VCaP (cell line): ENCODE measurements around the gene DUOXA1.

ENCODE experiments used
- H3K27ac ChIP-seq: fragments of 450-650 bp; 2 replicates; pipeline ENCODE4 v1.5.1; 2017
- TF ChIP-seq, protein P1 (sequence below): fragments of 450-650 bp; conservative IDR thresholded peaks from 2 replicates; pipeline ENCODE4 v1.5.1; 2017; ENCODE audit warnings: mild to moderate bottlenecking, moderate library complexity

The DUOXA1 gene

DNA sequence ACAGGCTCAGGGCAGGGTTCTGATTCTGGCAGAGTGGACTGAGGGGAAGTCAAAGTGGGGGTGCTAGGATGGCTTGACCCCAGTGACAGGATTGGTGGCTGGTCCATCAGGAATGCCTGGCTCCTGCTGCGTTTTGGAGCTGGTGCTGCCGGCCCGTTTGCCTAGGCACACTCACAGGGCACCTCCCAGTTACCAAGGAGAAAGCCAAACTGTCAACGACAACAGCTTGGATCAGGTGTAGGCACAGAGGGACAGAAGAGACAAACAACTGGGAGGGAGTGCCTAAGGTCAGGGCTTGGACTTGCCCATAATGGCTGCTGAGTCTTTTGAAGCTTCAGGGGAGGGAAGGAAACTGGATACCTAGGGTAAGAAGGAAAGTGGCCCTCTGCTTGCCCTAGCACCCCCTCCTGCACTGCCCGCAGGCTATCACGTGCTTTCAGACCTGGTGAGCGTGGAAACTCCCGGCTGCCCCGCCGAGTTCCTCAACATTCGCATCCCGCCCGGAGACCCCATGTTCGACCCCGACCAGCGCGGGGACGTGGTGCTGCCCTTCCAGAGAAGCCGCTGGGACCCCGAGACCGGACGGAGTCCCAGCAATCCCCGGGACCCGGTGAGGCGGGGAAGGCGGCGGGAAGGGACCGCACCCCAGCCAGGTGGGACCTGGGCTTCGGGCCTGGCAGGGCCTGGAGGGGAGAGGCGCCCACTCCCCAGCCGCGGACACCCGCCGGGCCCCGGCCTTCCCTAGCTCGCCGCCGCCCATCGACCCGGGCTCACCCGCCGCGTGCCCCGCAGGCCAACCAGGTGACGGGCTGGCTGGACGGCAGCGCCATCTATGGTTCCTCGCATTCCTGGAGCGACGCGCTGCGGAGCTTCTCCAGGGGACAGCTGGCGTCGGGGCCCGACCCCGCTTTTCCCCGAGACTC, 5.3 kb upstream of the DUOXA1 start:
- TF ChIP-seq, protein P1, sequence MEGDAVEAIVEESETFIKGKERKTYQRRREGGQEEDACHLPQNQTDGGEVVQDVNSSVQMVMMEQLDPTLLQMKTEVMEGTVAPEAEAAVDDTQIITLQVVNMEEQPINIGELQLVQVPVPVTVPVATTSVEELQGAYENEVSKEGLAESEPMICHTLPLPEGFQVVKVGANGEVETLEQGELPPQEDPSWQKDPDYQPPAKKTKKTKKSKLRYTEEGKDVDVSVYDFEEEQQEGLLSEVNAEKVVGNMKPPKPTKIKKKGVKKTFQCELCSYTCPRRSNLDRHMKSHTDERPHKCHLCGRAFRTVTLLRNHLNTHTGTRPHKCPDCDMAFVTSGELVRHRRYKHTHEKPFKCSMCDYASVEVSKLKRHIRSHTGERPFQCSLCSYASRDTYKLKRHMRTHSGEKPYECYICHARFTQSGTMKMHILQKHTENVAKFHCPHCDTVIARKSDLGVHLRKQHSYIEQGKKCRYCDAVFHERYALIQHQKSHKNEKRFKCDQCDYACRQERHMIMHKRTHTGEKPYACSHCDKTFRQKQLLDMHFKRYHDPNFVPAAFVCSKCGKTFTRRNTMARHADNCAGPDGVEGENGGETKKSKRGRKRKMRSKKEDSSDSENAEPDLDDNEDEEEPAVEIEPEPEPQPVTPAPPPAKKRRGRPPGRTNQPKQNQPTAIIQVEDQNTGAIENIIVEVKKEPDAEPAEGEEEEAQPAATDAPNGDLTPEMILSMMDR: no peak

DNA sequence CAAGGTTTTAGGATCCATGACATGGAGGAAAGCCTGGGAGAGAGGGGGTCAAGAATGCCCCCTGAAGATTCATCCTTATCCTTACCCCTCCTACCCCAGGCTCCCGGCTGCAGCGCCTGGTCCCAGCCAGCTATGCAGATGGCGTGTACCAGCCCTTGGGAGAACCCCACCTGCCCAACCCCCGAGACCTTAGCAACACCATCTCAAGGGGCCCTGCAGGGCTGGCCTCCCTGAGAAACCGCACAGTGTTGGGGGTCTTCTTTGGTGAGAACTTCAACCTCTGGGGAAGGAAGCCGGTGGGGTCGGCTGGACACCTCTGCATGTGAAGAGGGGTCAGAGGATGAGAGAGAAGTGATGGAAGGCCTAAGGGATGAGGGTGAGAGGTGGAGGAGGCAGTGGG, 4.4 kb upstream of the DUOXA1 start:
- TF ChIP-seq, protein P1: no peak

More for the DNA sequence above, 5.3 kb upstream of the DUOXA1 start:
- no peak overlapping the region for H3K27ac ChIP-seq

DNA sequence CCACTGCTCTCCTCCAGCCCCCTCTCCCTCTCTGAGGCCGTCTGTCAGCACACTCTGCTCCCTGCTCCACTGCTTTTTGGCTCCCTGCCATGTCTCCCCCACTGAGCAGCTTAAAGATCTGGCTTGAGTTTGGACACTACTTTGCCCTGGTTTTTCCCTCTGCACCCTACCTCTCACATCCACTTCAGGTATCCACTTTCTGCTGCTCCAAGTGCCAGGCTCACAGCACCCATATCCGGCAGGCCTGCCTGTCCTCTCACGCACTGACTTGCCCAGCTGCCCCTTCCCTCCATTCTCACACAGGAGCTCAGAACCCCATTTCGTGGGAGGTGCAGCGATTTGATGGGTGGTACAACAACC, 3.9 kb upstream of the DUOXA1 start:
- no peak overlapping the region for H3K27ac ChIP-seq

More for the DNA sequence above, 4.4 kb upstream of the DUOXA1 start:
- H3K27ac ChIP-seq: no peak overlapping the region

DNA sequence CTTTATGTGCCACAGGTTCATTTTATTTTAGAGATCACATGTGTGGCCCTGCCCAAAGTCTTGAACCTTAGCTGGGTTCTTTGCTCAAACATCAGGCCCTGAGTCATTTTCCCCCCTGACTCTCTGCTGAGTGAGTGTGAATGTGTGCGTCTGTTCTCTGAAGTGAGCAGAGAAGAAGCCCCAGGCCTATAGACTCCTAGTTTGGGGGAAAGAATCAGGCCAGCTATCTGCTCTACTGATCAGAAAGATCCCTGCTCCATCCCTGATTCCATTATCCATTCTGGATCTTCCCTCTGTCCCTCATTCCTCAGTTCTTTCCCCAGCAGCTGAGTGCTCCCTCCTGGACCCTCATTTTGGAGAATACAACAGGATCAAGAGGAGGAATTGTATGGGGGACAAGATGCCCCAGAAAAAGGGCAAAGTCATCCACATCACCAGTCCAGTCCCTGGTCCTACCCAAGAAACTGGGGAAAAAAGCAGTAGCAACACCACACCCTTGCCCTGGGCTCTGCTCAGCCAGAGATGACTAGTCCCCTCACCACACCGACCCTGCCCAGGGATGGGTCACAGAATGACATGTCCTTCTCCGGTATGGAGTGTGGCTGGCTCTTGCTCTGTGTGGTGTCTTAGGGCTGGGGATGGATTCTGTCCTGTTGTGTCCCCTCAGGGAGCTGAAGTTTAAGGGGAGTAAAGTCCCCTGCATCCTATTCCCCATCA, 3.3 kb upstream of the DUOXA1 start:
- TF ChIP-seq, protein P1: no peak
- no peak overlapping the region for H3K27ac ChIP-seq

More for the DNA sequence above, 3.9 kb upstream of the DUOXA1 start:
- TF ChIP-seq, protein P1: no peak

DNA sequence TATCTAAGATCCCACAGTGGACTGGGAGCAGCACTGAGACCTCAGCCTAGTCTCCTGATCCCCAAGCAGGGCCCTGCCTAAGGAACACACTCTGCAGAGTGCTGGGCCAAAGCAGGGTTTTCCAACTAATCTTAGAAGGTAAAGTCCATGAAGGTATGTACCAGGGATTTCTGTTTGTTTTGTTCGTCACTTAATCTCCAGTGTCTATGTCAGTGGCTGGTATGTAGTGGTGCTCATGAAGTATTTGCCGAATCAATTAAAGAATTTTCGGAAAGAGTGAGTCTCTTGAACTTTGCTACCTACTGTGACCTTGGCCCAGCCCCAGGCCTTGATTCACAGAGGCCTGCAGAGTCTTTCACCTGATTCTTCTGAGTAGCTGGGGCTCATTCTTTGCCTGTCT, 1.8 kb upstream of the DUOXA1 start:
- TF ChIP-seq, protein P1: no peak
- H3K27ac ChIP-seq: no peak overlapping the region

DNA sequence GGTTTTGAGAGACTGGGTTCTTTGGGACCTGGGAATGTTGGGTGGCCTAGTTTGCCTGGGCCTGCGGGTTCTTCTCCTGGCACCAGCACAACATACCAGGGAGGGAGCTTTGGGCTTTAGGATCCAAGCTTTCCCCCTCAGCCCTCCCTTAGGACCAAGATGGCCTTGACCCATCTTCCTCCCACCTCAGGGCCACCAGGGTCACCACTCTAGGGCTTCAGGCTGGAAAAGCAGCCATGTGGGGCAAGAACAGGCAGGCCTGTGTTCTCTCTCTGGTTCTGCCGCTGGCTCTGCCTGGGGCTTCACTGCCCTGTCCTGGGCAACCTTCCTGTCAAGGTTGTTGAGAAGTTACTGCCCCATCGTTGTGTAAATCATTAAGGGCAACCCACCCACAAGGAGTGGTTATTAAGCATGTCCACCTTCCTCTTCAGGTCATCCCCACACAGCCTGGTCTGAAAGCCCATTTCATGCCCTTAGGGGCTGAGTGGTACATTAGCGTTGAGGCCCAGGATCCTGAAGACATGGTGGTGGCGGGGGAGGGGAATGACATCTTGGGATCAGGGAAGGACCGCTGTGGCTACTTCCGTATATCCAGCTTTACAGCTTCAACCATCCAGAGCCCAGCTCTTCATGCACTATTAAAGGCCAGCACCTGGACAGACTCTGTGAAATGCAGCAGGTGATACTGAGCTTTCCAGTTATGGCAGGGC, 767 bp upstream of the DUOXA1 start:
- no peak overlapping the region for H3K27ac ChIP-seq
- TF ChIP-seq, protein P1: no peak
